ENCODE results near the gene ZBTB7C. TPM values are rescaled to one million over a fixed set of nuclear protein-coding genes. Genes with fewer than 3 reads are reported as not detected.

The ZBTB7C gene
- total and polyA plus RNA-seq, 2 donors (not counting 1 experiment from before 2014, with no cell fraction given) = not detected

DNA sequence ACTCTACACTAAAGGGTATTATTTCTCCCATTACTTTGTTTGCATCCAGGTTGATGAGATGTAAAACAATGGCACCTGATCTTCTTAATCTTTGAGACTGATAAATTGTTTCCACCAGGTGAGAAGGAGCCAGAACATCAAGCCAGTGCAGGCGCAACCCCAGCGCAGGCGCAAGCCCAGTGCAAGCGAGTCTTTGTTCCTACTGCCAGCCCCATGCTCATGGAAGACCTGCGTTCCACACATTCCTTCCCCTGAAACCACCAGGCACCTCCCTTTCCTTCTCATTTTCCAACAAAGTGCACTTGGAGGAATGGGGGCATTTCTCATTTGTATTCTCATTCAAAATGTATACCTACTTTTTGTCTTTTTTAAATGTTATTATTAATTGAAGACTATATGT is 290.0 kb downstream of the ZBTB7C start:
- H3K27me3 Mint-ChIP-seq = peaks cover 19% of the 10 kb centered on the region
- Histone ChIP-seq H3K9me3 (ENCODE audit: control extremely low read depth in 1 of 3, control insufficient read depth in 2 of 3, insufficient read depth in 1 of 3, low read length in 2 of 3) (no peaks in the 10 kb centered on the region), H3K27ac (ENCODE audit: low read length in 2 of 2) (no peak overlapping the region), H4K20me1 (ENCODE audit: control insufficient read depth, insufficient read depth, low read length, poor library complexity, severe bottlenecking) (no peaks in the 10 kb centered on the region), H3K4me3 (ENCODE audit: control extremely low read depth in 1 of 5, extremely low read depth in 1 of 5, insufficient read depth in 1 of 5, low read depth in 2 of 5, low read length in 4 of 5) (no peak overlapping the region), H3K4me2 (replicated peaks; ENCODE audit: low read depth, low read length, poor library complexity, severe bottlenecking) (no peak overlapping the region), H2AFZ (ENCODE audit: insufficient read depth, low read depth, low read length, poor library complexity, severe bottlenecking) (no peak overlapping the region), H3K36me3 (replicated peaks in 1 of 2; ENCODE audit: control extremely low read depth in 1 of 2, control insufficient read depth in 1 of 2, extremely low read depth in 1 of 2, insufficient read depth in 2 of 2, low read length in 1 of 2) (no peaks in the 10 kb centered on the region), H3K9ac (ENCODE audit: low read length) (no peak overlapping the region), H3K4me1 (ENCODE audit: control insufficient read depth in 2 of 2, insufficient read depth in 2 of 2, low read length in 2 of 2) (no peaks in the 10 kb centered on the region), H3K79me2 (ENCODE audit: control insufficient read depth, insufficient read depth, low read length) (no peaks in the 10 kb centered on the region), H3K27me3 (replicated peaks in 1 of 4; ENCODE audit: control extremely low read depth in 1 of 4, control insufficient read depth in 3 of 4, insufficient read depth in 4 of 4, low read length in 3 of 4) (no peaks in the 10 kb centered on the region)
- 100% methylated on average over 4 of the region's 5 CpGs for WGBS (ENCODE audit: insufficient coverage)
- ChIA-PET CTCF (no interaction called here), POLR2A (no interaction called here)
- no peak for TF ChIP-seq EZH2 (IDR thresholded peaks at IDR 0.05; ENCODE audit: borderline replicate concordance, insufficient read depth, low read depth, low read length, poor library complexity, severe bottlenecking)
- TF ChIP-seq, protein P1, sequence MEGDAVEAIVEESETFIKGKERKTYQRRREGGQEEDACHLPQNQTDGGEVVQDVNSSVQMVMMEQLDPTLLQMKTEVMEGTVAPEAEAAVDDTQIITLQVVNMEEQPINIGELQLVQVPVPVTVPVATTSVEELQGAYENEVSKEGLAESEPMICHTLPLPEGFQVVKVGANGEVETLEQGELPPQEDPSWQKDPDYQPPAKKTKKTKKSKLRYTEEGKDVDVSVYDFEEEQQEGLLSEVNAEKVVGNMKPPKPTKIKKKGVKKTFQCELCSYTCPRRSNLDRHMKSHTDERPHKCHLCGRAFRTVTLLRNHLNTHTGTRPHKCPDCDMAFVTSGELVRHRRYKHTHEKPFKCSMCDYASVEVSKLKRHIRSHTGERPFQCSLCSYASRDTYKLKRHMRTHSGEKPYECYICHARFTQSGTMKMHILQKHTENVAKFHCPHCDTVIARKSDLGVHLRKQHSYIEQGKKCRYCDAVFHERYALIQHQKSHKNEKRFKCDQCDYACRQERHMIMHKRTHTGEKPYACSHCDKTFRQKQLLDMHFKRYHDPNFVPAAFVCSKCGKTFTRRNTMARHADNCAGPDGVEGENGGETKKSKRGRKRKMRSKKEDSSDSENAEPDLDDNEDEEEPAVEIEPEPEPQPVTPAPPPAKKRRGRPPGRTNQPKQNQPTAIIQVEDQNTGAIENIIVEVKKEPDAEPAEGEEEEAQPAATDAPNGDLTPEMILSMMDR (IDR thresholded peaks at IDR 0.05) = no peak
- no peaks in the 10 kb centered on the region for H3K4me1 Mint-ChIP-seq
- intact Hi-C loops (cut with micrococcal nuclease) = no loop called here
- ATAC-seq (ENCODE audit: low read depth) (no peak), DNase-seq (no peak)
- H3K9me3 Mint-ChIP-seq (ENCODE audit: insufficient read depth) = no peaks in the 10 kb centered on the region
- H3K27ac Mint-ChIP-seq = no peak overlapping the region
- H3K4me3 Mint-ChIP-seq = no peak overlapping the region

DNA sequence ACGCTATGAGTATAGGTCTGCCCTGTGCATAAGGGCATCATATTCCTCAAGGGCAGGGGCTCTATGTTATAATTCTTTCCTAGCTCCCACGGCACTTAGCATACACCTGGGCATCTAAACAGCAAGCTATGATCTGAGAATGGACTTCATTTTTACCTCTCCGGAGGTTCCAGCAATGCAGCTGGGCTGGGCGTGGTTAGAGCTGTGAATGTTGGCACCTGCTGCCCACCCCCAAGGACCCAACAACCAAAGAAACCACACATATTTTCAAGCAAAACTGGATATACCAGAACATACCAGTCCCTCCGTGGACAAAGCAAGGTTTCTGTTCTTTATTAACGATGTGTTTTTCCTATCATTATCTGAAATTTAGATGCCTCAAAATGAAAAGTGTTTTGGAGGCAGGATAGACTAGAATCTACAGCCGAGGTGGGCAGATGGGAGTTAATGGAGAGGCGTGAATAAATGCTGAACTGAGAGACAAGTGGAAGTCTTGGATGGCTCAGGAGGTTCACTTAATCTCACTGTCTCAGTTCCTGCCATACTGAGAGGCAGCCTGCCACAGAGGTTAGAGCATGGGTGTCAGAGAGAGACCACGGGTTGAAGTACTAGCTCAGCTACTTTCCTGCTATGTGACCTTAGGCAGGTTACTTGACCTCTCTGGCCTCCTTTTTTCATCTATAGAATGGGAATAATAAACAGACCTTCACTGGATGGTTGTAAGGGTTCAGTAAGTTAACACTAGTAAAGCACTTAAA is 292.1 kb downstream of the ZBTB7C start:
- no peaks in the 10 kb centered on the region for H3K79me2 ChIP-seq (ENCODE audit: control insufficient read depth, insufficient read depth, low read length)
- intact Hi-C loops (cut with micrococcal nuclease) = no loop called here
- ChIA-PET CTCF (no interaction called here), POLR2A (no interaction called here)
- Mint-ChIP-seq H3K4me1 (no peaks in the 10 kb centered on the region), H3K27ac (no peak overlapping the region), H3K9me3 (ENCODE audit: insufficient read depth) (no peaks in the 10 kb centered on the region), H3K4me3 (no peak overlapping the region), H3K27me3 (peaks cover 14% of the 10 kb centered on the region)
- H3K27ac ChIP-seq (ENCODE audit: low read length in 2 of 2) = no peak overlapping the region
- no peaks in the 10 kb centered on the region for H3K9me3 ChIP-seq (ENCODE audit: control extremely low read depth in 1 of 3, control insufficient read depth in 2 of 3, insufficient read depth in 1 of 3, low read length in 2 of 3)
- H3K27me3 ChIP-seq (replicated peaks in 1 of 4; ENCODE audit: control extremely low read depth in 1 of 4, control insufficient read depth in 3 of 4, insufficient read depth in 4 of 4, low read length in 3 of 4) = peaks cover 0 to 5% (median 0%) of the 10 kb centered on the region in 4 experiments
- H3K4me1 ChIP-seq (ENCODE audit: control insufficient read depth in 2 of 2, insufficient read depth in 2 of 2, low read length in 2 of 2) = no peaks in the 10 kb centered on the region
- H3K4me2 ChIP-seq (replicated peaks; ENCODE audit: low read depth, low read length, poor library complexity, severe bottlenecking) = no peak overlapping the region
- no peak for TF ChIP-seq EZH2 (IDR thresholded peaks at IDR 0.05; ENCODE audit: borderline replicate concordance, insufficient read depth, low read depth, low read length, poor library complexity, severe bottlenecking)
- TF ChIP-seq, protein P1 (IDR thresholded peaks at IDR 0.05) = no peak
- H4K20me1 ChIP-seq (ENCODE audit: control insufficient read depth, insufficient read depth, low read length, poor library complexity, severe bottlenecking) = no peaks in the 10 kb centered on the region
- ATAC-seq (ENCODE audit: low read depth) (no peak), DNase-seq (no peak)
- 98% methylated on average over 6 of the region's 9 CpGs for WGBS (ENCODE audit: insufficient coverage)
- no peaks in the 10 kb centered on the region for H3K36me3 ChIP-seq (replicated peaks in 1 of 2; ENCODE audit: control extremely low read depth in 1 of 2, control insufficient read depth in 1 of 2, extremely low read depth in 1 of 2, insufficient read depth in 2 of 2, low read length in 1 of 2)
- H3K9ac ChIP-seq (ENCODE audit: low read length) = no peak overlapping the region
- H2AFZ ChIP-seq (ENCODE audit: insufficient read depth, low read depth, low read length, poor library complexity, severe bottlenecking) = no peak overlapping the region
- H3K4me3 ChIP-seq (ENCODE audit: control extremely low read depth in 1 of 5, extremely low read depth in 1 of 5, insufficient read depth in 1 of 5, low read depth in 2 of 5, low read length in 4 of 5) = no peak overlapping the region

All from B cell (primary cell).